ENCODE results near the gene SCG3.

SCG3 gene

DNA sequence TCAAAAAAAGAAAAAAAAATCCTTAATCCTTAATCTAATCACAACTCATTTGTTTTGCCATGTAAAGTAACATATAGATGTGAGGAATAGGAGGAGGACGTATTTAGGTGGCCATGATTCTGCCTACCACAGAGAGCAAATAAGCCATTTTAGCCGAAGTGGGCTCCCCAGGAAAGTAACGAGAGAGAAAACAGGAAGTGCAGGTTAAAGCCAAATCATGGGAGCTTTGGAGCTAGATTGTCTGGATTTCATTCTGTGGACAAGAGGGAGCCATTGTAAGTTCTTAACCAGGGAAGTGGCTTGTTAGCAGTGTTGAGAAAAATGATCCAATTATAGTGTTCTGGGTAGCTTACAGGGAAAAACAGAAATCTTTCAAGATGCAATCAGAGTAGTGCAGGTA, 79.5 kb downstream of the SCG3 start:
- FAIRE-seq, result no peak

DNA sequence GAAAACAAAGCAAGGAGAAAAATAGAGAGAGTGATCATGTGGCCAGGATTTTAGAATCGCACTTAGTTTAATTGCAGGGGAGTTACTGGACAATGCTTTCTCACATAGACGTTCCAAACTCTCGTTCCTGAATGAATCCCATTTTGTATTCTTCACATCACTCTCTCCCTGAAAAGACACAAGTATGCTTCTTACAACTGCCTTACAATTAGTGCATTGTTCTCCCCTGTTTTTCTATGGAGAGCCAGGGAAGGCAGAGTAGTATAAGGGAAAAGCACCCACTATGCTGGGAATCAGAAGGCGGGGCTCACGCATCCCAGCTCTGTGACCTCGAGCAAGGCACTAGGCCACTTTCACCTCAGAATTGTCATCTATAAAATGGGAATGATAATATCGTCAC, 84.4 kb downstream of the SCG3 start:
- FAIRE-seq, result no peak

DNA sequence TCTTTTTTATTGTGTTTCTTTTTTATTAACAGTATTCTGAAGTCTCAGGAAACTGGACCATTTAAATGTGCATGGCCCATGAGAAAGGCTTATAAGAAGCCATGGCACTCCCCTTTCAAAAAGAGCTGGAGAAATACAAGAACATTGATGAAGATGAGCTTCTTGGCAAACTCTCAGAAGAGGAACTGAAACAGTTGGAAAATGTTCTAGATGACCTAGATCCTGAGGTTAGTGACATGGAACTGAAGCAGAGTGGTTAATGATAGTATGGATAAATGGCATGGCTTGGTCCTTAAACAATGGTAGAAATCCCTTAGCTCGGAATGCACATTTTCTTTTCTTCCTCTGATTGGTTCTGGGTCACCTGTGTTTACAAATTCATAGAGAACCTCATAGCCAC, 85.0 kb downstream of the SCG3 start:
- FAIRE-seq, result no peak

DNA sequence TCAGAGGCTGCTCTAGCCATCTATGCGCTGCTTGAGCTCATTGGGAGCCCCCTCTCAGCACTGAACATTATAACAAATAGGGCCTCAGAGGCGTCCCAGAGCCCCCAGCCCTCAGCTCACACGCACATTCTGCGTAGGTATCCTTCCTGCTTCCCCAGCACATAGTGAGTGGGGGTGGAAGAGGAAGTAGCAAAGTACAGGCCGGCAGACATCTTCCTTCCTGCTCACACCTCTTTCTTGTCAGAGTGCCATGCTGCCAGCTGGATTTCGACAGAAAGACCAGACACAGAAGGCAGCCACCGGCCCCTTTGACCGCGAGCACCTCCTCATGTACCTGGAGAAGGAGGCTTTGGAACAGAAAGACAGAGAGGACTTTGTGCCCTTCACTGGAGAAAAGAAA, 86.7 kb downstream of the SCG3 start:
- no peak for FAIRE-seq

Measured in endometrium (tissue), 2 donors.